NCI-H460 (cell line): ENCODE results near the gene TEX2. TPM values are rescaled to one million over a fixed set of nuclear protein-coding genes. Genes with fewer than 3 reads are reported as not detected.
A peak's percentile ranks its signal among the peaks of the same experiment; 100 is the strongest.

Experiments
- DNase-seq: peaks from one replicate; pipeline ENCODE4 v3.0.0-alpha.2; 2016; ENCODE audit warnings: low read depth; ENCODE audit errors: extremely low read depth
- polyA plus RNA-seq: library from polyadenylated mRNA; depleted of rRNA; stranded (reverse); fragments of >200 nt; gene quantifications from 2 replicates; pipeline ENCODE4 v1.2.3, GENCODE V29; 2014; cell fraction: nucleus; rRNA removed
- total RNA-seq: library from RNA; depleted of rRNA; stranded (reverse); fragments of >200 nt; shearing (Covaris generic); gene quantifications from 2 replicates; pipeline ENCODE4 v1.2.3, GENCODE V29; 2014; rRNA removed

Gene TEX2, protein sequence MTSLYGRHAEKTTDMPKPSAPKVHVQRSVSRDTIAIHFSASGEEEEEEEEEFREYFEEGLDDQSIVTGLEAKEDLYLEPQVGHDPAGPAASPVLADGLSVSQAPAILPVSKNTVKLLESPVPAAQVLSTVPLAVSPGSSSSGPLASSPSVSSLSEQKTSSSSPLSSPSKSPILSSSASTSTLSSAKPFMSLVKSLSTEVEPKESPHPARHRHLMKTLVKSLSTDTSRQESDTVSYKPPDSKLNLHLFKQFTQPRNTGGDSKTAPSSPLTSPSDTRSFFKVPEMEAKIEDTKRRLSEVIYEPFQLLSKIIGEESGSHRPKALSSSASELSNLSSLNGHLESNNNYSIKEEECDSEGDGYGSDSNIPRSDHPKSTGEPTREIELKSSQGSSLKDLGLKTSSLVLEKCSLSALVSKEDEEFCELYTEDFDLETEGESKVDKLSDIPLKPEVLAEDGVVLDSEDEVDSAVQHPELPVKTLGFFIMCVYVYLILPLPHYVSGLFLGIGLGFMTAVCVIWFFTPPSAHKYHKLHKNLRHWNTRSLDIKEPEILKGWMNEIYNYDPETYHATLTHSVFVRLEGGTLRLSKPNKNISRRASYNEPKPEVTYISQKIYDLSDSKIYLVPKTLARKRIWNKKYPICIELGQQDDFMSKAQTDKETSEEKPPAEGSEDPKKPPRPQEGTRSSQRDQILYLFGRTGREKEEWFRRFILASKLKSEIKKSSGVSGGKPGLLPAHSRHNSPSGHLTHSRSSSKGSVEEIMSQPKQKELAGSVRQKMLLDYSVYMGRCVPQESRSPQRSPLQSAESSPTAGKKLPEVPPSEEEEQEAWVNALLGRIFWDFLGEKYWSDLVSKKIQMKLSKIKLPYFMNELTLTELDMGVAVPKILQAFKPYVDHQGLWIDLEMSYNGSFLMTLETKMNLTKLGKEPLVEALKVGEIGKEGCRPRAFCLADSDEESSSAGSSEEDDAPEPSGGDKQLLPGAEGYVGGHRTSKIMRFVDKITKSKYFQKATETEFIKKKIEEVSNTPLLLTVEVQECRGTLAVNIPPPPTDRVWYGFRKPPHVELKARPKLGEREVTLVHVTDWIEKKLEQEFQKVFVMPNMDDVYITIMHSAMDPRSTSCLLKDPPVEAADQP
- 13.9 TPM in 2 replicates for total RNA-seq
- 8.6 and 19.2 TPM in 2 replicates for polyA plus RNA-seq

DNA sequence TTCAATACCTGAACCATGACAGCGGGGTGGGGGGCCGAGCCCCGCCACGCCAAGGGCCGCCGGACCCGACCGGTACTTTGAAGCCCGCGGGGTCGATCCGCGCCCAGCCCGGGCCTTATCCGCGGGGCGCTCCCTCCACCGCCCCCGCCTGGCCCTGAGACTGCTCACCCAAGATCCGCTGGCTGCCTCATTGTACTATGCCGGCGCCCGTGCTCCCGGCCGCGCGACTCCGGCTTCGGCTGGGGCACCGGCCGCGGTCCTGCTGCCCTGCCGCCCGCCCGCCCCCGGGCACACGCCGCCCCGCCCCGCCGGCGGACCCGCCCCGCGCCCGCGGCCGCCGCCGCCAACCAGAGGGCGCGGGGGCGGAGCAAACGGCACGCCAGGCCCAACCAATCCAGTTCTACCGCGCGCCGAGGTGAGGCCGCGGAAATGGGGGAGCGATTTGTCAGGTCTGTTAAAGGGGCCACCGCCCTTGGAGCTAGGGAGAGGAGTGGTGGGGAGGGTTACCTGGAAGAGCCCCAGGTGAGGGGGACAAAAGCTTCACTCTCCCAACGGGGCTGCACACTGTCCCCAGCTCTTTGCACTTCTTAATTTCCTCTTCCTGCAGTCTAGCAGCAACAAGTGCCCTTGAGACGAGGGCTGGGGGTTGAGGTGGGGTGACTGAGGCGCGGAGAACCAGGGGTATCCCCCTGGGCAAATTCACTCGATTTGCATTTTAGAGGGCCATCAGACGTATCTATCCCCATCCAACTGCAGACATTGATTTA, at the start of gene TEX2:
TSS of gene TEX2 (minus strand) at position 261 of the 767 bp plus-strand sequence. CDS start 49,043 bp downstream, outside the sequence.
- DNase-seq = peak; percentile 86

DNA sequence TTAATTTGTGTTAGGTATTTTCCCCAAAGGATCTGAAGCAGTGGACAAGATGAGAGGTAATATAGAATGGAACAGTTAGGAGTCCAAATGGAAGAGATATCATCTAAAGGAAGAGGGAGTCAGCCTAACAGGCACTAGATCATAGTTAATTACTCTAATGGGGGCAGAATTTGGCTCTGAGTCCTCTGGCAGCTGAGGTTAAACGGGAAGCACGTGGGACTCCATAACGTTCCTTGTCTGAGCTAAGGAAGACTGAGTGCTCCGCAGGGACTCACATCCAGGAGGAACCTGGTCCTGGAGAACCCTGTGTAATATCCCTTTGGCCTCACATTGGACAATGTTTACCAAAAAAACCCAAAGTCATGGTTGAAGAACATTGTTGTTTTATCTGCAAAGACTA, 46.6 kb upstream of the TEX2 start:
- no peak for DNase-seq

DNA sequence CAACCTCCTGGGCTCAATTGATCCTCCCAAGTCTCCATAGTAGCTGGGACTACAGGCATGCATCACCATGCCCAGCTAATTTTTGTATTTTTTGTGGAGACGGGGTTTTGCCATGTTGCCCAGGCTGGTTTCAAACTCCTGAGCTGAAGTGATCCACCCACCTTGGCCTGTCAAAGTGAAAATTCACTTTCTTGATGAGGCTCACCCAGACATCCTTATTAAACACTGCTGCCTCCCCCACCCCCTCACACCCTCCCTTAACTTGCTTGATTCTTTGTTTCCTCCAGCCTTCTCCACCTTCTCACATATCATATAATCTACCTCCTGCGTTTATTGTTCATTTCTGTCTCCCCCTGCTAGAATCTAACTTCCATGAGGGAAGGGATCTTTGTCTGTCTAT, 46.0 kb upstream of the TEX2 start:
- no peak for DNase-seq

DNA sequence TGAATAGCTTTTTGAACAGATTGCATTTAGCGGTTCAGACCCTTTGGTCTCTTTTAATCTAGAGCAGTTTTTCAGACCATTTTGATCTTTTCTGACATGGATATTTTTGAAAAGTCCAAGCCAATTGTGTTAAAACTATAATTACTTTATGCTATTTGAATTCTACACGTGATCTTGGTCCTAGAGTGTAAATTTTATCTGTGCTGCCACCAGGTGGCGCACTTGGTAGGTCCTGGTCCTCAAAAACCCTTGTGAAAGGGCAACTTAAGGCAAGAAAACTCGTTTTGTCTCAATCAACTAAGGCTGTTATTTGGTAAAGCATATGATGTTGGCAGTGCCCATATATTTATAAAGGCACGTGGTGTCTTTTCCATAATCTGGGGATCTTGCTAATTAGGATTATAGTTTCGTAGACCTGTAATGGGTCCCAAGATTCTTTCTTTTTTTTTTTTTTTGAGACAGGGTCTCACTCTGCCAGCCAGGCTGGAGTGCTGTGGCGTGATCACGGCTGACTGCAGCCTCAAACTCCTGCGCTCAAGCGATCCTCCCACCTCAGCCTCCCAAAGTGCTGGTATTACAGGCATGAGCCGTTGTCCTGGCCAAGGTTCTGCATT, 43.9 kb upstream of the TEX2 start:
- peak; percentile 64 for DNase-seq

DNA sequence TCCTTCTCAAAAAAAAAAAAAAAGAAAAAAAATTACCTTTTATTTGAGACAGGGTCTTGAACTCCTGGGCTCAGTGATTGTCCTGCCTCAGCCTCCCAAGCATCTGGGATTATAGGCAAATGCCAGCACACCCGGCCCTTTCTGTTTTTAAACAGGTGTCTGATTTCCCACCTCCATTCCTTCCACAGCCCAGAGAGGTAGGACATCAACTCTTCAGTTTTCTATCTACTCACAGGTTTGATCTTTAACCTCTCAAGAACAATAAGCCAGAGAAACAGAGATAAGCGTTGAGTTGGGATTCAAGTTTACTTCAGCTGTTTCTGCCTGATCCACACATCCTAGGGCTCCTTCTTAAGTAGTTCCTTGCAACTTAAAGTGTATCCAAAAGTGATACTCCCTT, 41.5 kb upstream of the TEX2 start:
- no peak for DNase-seq

DNA sequence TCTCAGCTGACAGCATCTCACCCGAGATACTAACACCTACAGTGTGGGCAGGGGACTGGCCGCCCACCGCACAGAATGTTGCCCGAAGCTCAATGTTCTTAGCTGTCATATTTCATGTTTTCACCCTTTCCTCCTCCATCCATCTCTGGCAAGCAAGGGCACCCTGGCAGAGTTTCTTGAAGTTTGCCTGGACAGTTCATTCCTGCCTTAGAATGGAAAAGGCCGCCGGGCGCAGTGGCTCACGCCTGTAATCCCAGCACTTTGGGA, 37.6 kb upstream of the TEX2 start:
- no peak for DNase-seq

DNA sequence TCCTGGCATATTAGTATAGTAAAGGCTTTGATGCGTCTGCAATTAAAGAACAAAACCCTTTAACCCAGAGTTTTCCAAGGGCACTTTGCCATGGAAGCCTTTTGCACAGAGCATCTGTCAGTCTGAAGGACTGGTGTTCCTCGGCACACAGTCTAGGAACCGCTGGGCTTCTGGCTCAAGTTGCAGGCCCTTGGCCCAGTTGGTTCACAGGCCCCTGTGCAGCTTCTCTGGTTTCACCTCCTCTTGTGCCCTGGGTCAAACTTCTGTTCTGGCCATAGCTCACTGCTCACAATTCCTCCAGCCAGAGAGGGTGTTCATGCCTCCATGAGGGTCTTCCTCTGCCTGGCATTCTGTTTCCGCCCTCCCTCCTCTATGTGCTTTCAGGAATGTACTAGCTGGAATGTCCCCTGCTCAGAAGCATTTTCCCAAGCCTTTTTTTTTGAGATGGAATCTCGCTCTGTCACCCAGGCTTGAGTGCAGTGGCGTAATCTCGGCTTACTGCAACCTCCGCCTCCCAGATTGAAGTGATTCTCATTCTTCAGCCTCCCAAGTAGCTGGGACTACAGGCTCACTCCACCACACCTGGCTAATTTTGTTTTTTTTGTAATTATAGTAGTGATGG, 34.5 kb upstream of the TEX2 start:
- DNase-seq = no peak

DNA sequence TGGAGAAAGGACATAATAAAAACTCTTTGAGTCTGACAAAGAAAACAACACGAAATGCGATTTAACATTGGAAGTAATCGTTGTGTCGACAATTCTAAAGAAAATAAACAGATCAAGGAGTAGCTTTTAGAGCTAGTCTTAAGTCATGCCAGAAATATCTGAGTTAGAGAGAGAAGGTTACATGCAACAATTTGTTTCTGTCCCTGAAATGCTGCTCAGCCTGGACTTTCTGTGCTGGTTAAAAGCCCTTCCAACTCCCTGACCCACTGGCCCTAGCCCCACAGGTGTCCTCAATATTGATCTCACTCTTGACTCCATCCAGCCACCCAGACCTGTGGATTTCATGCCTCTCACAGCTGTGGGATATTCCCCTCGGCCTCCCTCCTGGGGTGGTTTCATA, 33.2 kb upstream of the TEX2 start:
- no peak for DNase-seq

DNA sequence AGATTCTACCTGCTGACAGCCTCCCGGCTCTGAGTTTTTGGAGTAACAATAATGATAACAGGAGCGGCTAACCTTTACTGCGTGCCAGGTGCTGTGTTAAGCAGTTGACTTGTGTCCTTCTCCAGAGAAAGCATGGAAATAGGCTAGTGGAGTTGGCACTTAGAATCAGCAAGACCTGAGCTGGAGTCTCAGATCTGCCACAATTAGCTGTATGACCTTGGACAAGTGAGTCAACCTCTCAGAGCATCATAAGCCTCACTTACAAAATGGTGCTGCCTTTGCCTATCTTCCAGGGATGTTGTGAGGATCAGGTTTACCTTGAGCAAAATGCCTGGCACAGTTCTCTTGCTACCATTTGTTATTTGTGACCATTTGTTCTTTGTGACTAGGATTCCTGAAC, 32.1 kb upstream of the TEX2 start:
- no peak for DNase-seq

DNA sequence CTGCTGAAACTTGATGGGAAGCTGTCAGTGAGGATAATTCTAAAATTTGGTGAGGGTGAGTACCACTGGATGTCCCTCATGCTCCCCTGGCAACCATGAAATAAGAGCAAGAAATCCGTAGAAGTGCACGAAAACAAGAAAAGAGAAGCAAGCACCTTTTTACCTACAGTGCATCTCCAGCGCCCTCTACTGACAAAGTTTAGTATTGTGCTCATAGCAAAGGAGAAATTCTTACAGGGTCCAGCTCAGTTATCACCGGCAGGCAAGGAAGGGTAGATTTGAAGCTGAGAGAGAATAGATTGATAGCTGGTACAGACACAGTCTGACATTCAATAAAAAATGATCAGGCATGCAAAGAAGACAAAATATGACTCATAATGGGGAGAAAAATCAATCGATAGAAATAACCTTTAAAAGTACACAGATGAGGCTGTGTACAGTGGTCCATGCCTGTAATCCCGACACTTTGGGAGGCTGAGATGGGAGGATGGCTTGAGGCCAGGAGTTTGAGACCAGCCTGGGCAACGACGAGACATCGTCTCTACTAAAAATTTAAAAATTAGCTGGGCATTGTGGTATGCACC, 28.3 kb upstream of the TEX2 start:
- no peak for DNase-seq

DNA sequence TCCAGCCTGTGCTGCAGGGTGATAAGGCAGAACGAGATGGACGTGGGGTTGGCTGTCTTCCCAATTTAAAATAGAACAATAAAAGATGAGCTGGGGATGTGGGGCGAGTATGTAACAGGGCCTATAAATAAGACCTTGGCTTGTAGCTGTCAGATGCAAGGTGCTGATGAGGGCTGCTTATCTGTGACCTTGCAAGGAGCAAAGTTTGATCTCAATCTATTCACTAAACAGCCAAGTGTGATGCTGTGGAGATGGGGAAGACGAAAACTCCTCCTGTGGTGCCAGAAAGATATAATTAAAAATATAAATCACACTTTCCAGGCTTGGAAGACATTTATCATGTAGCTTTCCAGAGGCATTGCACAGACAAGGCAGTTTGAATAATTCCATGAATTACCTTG, 26.7 kb upstream of the TEX2 start:
- no peak for DNase-seq

DNA sequence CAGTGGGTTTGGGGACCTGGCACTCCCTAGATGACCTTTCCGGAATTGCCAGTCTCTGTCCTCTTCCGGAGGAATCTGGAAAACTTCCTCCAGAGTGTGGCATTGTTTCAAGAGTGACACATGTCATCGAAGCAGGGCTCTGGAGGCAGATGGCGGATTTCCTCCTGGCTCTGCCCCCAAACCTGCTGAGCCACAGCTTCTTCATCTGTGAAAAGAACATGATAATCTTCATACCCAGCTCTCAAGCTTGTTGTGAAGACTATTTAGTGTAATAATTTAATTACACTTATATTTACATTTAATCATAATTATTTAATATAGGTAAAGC, 19.7 kb upstream of the TEX2 start:
- DNase-seq = no peak

DNA sequence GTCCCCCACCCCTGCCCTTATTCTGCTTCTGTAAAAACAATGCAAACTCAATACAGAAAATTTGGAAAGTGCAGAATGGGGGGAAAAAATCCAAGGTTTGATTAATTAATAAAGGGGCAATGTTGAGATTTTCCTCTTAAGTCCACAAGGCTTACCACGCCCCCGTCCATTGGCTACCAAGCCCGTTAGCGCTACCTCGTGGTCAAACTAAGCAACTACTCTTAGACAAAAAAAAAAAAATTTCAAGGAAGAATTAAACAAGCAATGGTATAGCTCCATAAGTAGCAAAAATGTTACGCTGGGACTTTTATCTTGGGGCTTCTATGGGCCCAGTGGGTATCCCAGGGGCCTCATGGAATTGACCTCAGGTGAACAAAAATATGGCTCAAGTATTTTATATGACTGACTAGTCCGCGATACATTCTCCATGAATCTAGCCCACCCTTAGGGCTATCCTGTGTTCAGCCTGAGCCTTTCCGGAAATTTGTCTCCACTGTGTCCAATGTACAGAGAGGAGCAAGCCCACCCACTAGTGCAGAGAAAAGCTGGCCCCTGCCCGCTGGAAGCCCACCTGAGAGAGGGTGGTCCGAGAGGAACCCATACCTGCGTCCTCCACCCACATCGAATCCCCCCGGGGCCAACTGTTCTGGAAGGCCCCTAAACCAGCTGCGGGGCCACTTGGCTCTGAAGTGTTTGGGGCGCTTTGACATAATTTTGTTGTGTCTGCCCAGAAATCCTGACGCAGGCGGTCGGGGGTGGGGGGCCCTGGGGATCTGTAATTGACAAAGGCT, 19.1 kb upstream of the TEX2 start:
- peak; percentile 61 for DNase-seq

DNA sequence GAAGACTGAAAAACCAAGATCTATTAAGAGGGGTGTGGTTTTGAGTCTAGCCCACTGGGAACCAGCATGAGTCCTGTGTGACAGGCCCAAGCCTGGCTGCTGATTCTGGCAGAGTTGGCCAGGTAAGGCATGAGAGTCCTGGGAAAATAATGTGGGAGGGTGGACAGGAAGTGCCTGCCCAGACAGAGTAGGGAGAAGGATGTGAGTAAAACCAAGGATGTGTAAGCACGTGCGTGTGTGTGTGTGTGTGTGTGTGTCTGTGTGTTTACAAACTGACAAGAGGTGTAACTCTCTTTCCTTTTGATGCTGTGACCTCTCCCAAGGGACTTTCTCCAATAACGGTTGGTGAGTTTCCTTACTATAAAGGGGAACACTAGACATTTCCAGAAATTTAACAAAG, 15.6 kb upstream of the TEX2 start:
- DNase-seq = no peak

DNA sequence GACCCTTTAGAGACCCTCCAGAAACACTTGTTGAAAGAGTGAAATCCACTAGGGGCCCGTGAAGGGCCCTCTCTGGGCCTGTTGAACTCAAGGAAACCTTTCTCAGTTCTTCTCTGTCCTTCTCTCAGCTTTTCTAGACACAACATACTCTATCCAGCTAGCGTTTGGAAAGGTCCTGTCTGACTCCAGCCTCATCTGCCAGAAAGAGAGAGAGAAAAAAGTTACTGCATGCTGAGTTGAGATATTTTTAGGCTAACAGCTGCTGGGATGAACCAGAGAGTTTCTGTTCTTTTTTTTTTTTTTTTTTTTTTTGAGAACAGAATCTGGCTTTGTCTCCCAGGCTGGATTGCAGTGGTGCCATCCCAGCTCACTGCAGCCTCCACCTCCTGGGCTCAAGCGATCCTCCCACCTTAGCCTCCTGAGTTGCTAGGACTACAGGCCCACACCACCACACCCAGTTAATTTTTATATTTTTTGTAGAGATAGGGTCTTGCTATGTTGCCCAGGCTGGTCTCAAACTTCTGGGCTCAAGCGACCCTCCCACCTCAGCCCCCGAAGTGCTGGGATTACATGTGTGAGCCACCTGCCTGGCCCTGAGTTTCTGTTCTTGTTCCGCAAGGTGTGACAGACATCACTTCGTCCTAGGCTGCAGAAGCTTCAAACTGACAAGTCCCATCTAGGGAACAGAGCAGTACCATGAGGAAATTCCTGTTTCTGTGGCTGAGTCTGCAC, 14.9 kb upstream of the TEX2 start:
- DNase-seq = no peak

DNA sequence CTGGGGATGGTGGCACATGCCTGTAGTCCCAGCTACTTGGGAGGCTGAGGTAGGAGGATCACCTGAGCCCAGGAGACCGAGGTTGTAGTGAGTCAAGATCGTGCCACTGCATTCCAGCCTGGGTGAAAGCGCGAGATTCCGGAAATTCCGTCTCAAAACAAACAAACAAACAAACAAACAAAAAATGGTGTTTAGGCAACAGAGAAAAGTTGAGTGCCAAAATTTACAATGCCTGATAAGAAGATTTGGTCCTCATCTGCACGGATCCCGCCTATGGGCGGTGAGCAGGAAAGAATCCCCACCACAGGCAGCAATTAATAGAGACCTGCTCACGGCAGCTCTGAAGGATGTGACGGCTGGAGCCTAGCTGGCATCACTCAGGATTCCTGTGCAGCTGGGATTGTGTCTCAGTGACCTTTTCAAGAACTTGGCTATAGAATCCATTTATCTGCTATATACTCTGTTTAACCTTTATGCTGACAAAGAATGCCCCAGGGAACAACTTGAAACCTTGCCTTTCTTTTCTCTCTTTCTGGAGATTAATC, 14.0 kb upstream of the TEX2 start:
- no peak for DNase-seq

DNA sequence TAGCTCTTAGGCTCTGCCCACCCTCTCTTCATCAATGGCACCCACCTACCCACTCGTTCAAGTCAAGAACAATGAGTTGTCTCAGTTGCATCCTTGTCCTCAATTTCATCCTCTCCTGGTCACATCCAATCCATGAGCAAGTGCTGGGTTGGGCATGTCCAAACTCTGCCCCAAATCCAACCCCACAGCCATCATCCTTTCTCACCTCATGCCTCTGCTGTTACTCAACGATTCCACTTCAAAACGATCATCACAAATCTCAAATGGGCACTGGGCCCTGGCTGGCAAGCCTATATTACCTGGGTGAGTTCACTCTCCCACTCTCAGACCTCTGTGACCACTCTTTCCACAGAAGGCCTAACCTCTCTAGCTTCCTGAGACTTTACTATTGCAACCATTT, 12.0 kb upstream of the TEX2 start:
- no peak for DNase-seq

DNA sequence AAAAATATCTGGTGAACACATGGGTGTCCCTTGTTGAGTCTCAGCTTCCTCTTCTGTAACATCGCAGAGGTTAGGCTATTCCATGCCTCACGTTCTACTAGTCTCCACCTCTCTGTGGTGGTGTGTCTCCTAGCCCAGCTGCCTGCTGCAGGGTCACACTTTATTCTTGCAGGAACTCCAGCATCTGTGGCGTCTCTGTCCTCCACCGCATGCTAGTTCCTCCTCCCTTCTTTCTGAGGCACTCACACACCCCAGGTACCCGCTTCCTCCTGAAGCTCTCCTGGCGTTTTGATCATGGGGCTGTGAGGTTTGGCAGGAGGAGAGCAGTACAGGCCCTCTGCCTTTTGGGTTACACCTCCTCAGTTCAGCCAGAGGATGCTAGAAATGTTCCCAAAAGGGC, 9.9 kb upstream of the TEX2 start:
- DNase-seq = no peak
